Progenitor cell of endocrine pancreas (in vitro differentiated cells): ENCODE results near the gene TDP1. TPM values are rescaled to one million over a fixed set of nuclear protein-coding genes. Genes with fewer than 3 reads are reported as not detected.

Experiments
- DNase-seq: peaks from one replicate; pipeline ENCODE4 v3.0.0; 2021; ENCODE audit warnings: low spot score; ENCODE audit not compliant: unreplicated experiment
- H3K27ac Mint-ChIP-seq: 2 replicates; pipeline ENCODE4 v1.8.0; 2021; ENCODE audit warnings: mild to moderate bottlenecking, moderate library complexity, mixed read lengths
- H3K27me3 Mint-ChIP-seq: 2 replicates; pipeline ENCODE4 v1.8.0; 2021; ENCODE audit warnings: mixed read lengths
- H3K36me3 Mint-ChIP-seq: 2 replicates; pipeline ENCODE4 v1.8.0; 2022; ENCODE audit warnings: mixed read lengths; ENCODE audit not compliant: insufficient read depth
- H3K4me1 Mint-ChIP-seq: 2 replicates; pipeline ENCODE4 v1.8.0; 2021; ENCODE audit warnings: low read depth, mixed read lengths
- H3K4me3 Mint-ChIP-seq: 2 replicates; pipeline ENCODE4 v1.8.0; 2021; ENCODE audit warnings: low read depth, mild to moderate bottlenecking, moderate library complexity, mixed read lengths
- H3K9me3 Mint-ChIP-seq: 2 replicates; pipeline ENCODE4 v1.8.0; 2021; ENCODE audit warnings: low read depth, mixed read lengths
- CTCF ChIP-seq: fragments of 200-600 bp; sonication (generic); IDR thresholded peaks from one replicate; pipeline ENCODE4 v1.5.0; 2021; ENCODE audit warnings: antibody characterized with exemption, mild to moderate bottlenecking; ENCODE audit not compliant: unreplicated experiment
- total RNA-seq: library from RNA; stranded (reverse); gene quantifications from 2 replicates; pipeline ENCODE4 v1.2.1, GENCODE V29; 2021

TDP1 gene
- total RNA-seq, 1 donor from 2014 or later = 45.9 TPM

- no peak overlapping the region for H3K27ac Mint-ChIP-seq
- H3K9me3 Mint-ChIP-seq = no peaks in the 10 kb centered on the region
- peaks cover 4% of the 10 kb centered on the region for H3K4me1 Mint-ChIP-seq
- TF ChIP-seq CTCF = no peak
- H3K27me3 Mint-ChIP-seq = peaks cover 41% of the 10 kb centered on the region
- no peaks in the 10 kb centered on the region for H3K36me3 Mint-ChIP-seq
- H3K4me3 Mint-ChIP-seq = no peak overlapping the region
- DNase-seq = no peak
Measured at GRCh38 chr14:90056826-90057225, 101.1 kb downstream of the TDP1 start.

- H3K4me1 Mint-ChIP-seq = peaks cover 7% of the 10 kb centered on the region
- no peak overlapping the region for H3K4me3 Mint-ChIP-seq
- H3K27ac Mint-ChIP-seq = no peak overlapping the region
- DNase-seq = no peak
- no peaks in the 10 kb centered on the region for H3K36me3 Mint-ChIP-seq
- peaks cover 52% of the 10 kb centered on the region for H3K27me3 Mint-ChIP-seq
- no peaks in the 10 kb centered on the region for H3K9me3 Mint-ChIP-seq
- no peak for TF ChIP-seq CTCF
Measured at GRCh38 chr14:90058876-90059458, 103.2 kb downstream of the TDP1 start.

- H3K27me3 Mint-ChIP-seq = peaks cover 66% of the 10 kb centered on the region
- peak; percentile 64 for TF ChIP-seq CTCF
- H3K9me3 Mint-ChIP-seq = no peaks in the 10 kb centered on the region
- peak; percentile 52 for DNase-seq
- H3K27ac Mint-ChIP-seq = no peak overlapping the region
- H3K4me3 Mint-ChIP-seq = peak overlapping the region; percentile 60
- H3K4me1 Mint-ChIP-seq = peaks cover 7% of the 10 kb centered on the region
- H3K36me3 Mint-ChIP-seq = no peaks in the 10 kb centered on the region
Measured at GRCh38 chr14:90060312-90060964, 104.7 kb downstream of the TDP1 start.

- no peaks in the 10 kb centered on the region for H3K9me3 Mint-ChIP-seq
- H3K4me1 Mint-ChIP-seq = peaks cover 7% of the 10 kb centered on the region
- DNase-seq = no peak
- H3K4me3 Mint-ChIP-seq = peak overlapping the region; percentile 39
- H3K36me3 Mint-ChIP-seq = no peaks in the 10 kb centered on the region
- TF ChIP-seq CTCF = no peak
- H3K27ac Mint-ChIP-seq = no peak overlapping the region
- peaks cover 69% of the 10 kb centered on the region for H3K27me3 Mint-ChIP-seq
Measured at GRCh38 chr14:90060965-90061684, 105.4 kb downstream of the TDP1 start.

- no peak for DNase-seq
- Mint-ChIP-seq H3K9me3 (no peaks in the 10 kb centered on the region), H3K27me3 (peaks cover 69% of the 10 kb centered on the region), H3K27ac (peak within 1 kb of the TSS; percentile 76), H3K4me3 (peak within 1 kb of the TSS; percentile 71), H3K36me3 (no peaks in the 10 kb centered on the region), H3K4me1 (peaks cover 7% of the 10 kb centered on the region)
- TF ChIP-seq CTCF = no peak
Measured at GRCh38 chr14:90061685-90062126, 106.0 kb downstream of the TDP1 start, which contains the start of gene KCNK13. Gene KCNK13, plus strand, starts transcription at chr14:90061994. Its CDS starts 212 bp downstream, at chr14:90062206.
